HepG2 (cell line): ENCODE data around the gene MPIG6B. TPM values are rescaled to one million over a fixed set of nuclear protein-coding genes. Genes with fewer than 3 reads are reported as not detected.

ENCODE experiments used
- ATF6 ChIP-seq: sonication (generic); formaldehyde crosslinking; conservative IDR thresholded peaks from 2 replicates; pipeline ENCODE4 v1.4.0; 2020; ENCODE audit warnings: missing genetic modification reagents
- CTCF ChIP-seq: sonication (generic); formaldehyde crosslinking; IDR thresholded peaks from 2 replicates; pipeline ENCODE4 v1.5.0; 2020; ENCODE audit warnings: mild to moderate bottlenecking, missing genetic modification reagents, moderate library complexity
- EEA1 ChIP-seq: sonication (generic); formaldehyde crosslinking; IDR thresholded peaks from 2 replicates; pipeline ENCODE4 v1.5.1; 2020; ENCODE audit warnings: mild to moderate bottlenecking, missing genetic modification reagents, borderline replicate concordance
- EP300 ChIP-seq, 3 experiments: sonication (generic) in 1 of 3; formaldehyde crosslinking in 1 of 3; IDR thresholded peaks; 2 replicates each; pipeline versions ENCODE4 v1.5.1 to v1.6.1; 2011 to 2020; ENCODE audit warnings: low read depth in 2 of 3, low read length in 2 of 3, borderline replicate concordance in 1 of 3, improper control_type of control experiment in 1 of 3, mild to moderate bottlenecking in 1 of 3, missing genetic modification reagents in 1 of 3, moderate library complexity in 1 of 3
- HNF4G ChIP-seq, 2 experiments: sonication (generic) in 1 of 2; formaldehyde crosslinking in 1 of 2; IDR thresholded peaks; 2 replicates each; pipeline versions ENCODE4 v1.4.0 to v1.6.1; 2011 to 2020; ENCODE audit warnings: borderline replicate concordance in 2 of 2, low read depth in 2 of 2, mild to moderate bottlenecking in 2 of 2, low read length in 1 of 2, missing genetic modification reagents in 1 of 2, moderate library complexity in 1 of 2
- IRF9 ChIP-seq: sonication (generic); formaldehyde crosslinking; IDR thresholded peaks from 2 replicates; pipeline ENCODE4 v1.8.0; 2022; ENCODE audit warnings: missing genetic modification reagents, mild to moderate bottlenecking, borderline replicate concordance
- POGK ChIP-seq: sonication (generic); formaldehyde crosslinking; conservative IDR thresholded peaks from 2 replicates; pipeline ENCODE4 v1.8.0; 2022; ENCODE audit warnings: mild to moderate bottlenecking, moderate library complexity, missing genetic modification reagents
- ZFP82 ChIP-seq: sonication (generic); formaldehyde crosslinking; IDR thresholded peaks from 2 replicates; pipeline ENCODE4 v1.5.1; 2020; ENCODE audit warnings: mild to moderate bottlenecking, missing genetic modification reagents, borderline replicate concordance
- ZKSCAN5 ChIP-seq: sonication (generic); formaldehyde crosslinking; IDR thresholded peaks from 2 replicates; pipeline ENCODE4 v1.5.1; 2020; ENCODE audit warnings: mild to moderate bottlenecking, missing genetic modification reagents
- ZMYM4 ChIP-seq: sonication (generic); formaldehyde crosslinking; IDR thresholded peaks from 2 replicates; pipeline ENCODE4 v1.8.1; 2023; ENCODE audit warnings: mild to moderate bottlenecking, missing genetic modification reagents
- ZNF296 ChIP-seq: sonication (generic); formaldehyde crosslinking; conservative IDR thresholded peaks from 2 replicates; pipeline ENCODE4 v1.5.0; 2020; ENCODE audit warnings: mild to moderate bottlenecking, missing genetic modification reagents
- ZNF432 ChIP-seq: sonication (generic); formaldehyde crosslinking; IDR thresholded peaks from 2 replicates; pipeline ENCODE4 v1.5.0; 2020; ENCODE audit warnings: missing genetic modification reagents, mild to moderate bottlenecking, borderline replicate concordance
- ZNF530 ChIP-seq: sonication (generic); formaldehyde crosslinking; IDR thresholded peaks from 2 replicates; pipeline ENCODE4 v1.5.0; 2020; ENCODE audit warnings: low read depth, mild to moderate bottlenecking, missing genetic modification reagents
- ZNF543 ChIP-seq: sonication (generic); formaldehyde crosslinking; IDR thresholded peaks from 2 replicates; pipeline ENCODE4 v1.4.0; 2020; ENCODE audit warnings: mild to moderate bottlenecking, missing genetic modification reagents
- ZNF687 ChIP-seq: sonication (generic); formaldehyde crosslinking; IDR thresholded peaks from 2 replicates; pipeline ENCODE4 v1.5.1; 2020; ENCODE audit warnings: mild to moderate bottlenecking, missing genetic modification reagents, moderate library complexity
- polyA plus RNA-seq, 8 experiments: library from polyadenylated mRNA; depleted of rRNA in 3 of 8; stranded (reverse) in 7 of 8; unstranded in 1 of 8; fragments of >200 nt; fragmentation: Illumina TruSeq in 4 of 8; extraction: Trizol in 4 of 8; gene quantifications; 2 replicates each; pipeline versions ENCODE4 v1.2.1 to v1.2.3, GENCODE V29; 2011 to 2016; ENCODE audit warnings: low read depth in 4 of 8, missing spikeins in 1 of 8, mixed read lengths in 1 of 8; ENCODE audit not compliant: insufficient read depth in 1 of 8
- total RNA-seq, 5 experiments: library from RNA; depleted of rRNA; stranded (reverse); fragments of >200 nt; fragmentation: Illumina TruSeq; extraction: Trizol; gene quantifications; 2 replicates each; pipeline ENCODE4 v1.2.3, GENCODE V29; 2016; ENCODE audit warnings: low read depth in 1 of 5

MPIG6B gene
- total and polyA plus RNA-seq, 2 of the 13 experiments (the other 11 are each of a cell fraction or from before 2014, with no cell fraction given): not detected

GRCh38 chr6:31689249-31690110, 33.7 kb upstream of the MPIG6B start (continued):
- no peak for TF ChIP-seq ZNF543 (CRISPR knock-in tag)
- no peak for TF ChIP-seq ZNF530
- no peak for TF ChIP-seq EEA1
- no peak for TF ChIP-seq POGK
- 0 out of 2 replicates have a peak, but pooled peaks have one; percentile 12 for TF ChIP-seq ZNF687
- no peak for TF ChIP-seq ZKSCAN5
- TF ChIP-seq ZFP82 (CRISPR knock-in tag): no peak
- TF ChIP-seq EP300 (IDR thresholded peaks at IDR 0.05; ENCODE audit: low read depth in 2 of 2, low read length in 2 of 2): no peak
- TF ChIP-seq EP300 (CRISPR knock-in tag; IDR thresholded peaks at IDR 0.05; ENCODE audit: borderline replicate concordance): no peak
- no peak for TF ChIP-seq IRF9 (CRISPR knock-in tag)
- no peak for TF ChIP-seq ATF6 (CRISPR knock-in tag)
- no peak for TF ChIP-seq ZMYM4 (CRISPR knock-in tag)
- TF ChIP-seq HNF4G (IDR thresholded peaks at IDR 0.05; ENCODE audit: borderline replicate concordance, low read depth, low read length): no peak
- no peak for TF ChIP-seq HNF4G (CRISPR knock-in tag; IDR thresholded peaks at IDR 0.05; ENCODE audit: borderline replicate concordance, low read depth)
- no peak for TF ChIP-seq ZNF296 (CRISPR knock-in tag)
- TF ChIP-seq ZNF432: no peak
- TF ChIP-seq CTCF (CRISPR knock-in tag): peak; percentile 69
